DND-41 (cell line): ENCODE results near the gene KLHL17.
"Not testable (repeated sequence)": the region's sequence is repeated elsewhere in the genome, so short reads cannot be mapped to it uniquely, and the experiment has no call there.

Experiments
- ATAC-seq: fragments of 200-7000 bp; cut with Tn5 transposase; 3 replicates; pipeline ENCODE4 v1.9.1; 2021; ENCODE audit warnings: low read depth; ENCODE audit not compliant: insufficient read depth
- DNase-seq: peaks from one replicate; pipeline ENCODE4 v3.0.0-alpha.2; 2020
- H2AFZ ChIP-seq: 2 replicates; pipeline ENCODE4 v1.6.0; 2012; ENCODE audit warnings: low read depth, low read length
- H3K27ac ChIP-seq: 2 replicates; pipeline ENCODE4 v1.5.1; 2012; ENCODE audit warnings: low read length, inconsistent platforms
- H3K27me3 ChIP-seq: fragments of 200-600 bp; sonication (generic); 2 replicates; pipeline ENCODE4 v1.6.0; 2012; ENCODE audit warnings: low read length, mild to moderate bottlenecking, inconsistent platforms; ENCODE audit not compliant: insufficient read depth, poor library complexity
- H3K36me3 ChIP-seq: 2 replicates; pipeline ENCODE4 v1.5.1; 2012; ENCODE audit warnings: low read length, inconsistent platforms; ENCODE audit not compliant: insufficient read depth
- H3K4me1 ChIP-seq: 2 replicates; pipeline ENCODE4 v1.5.1; 2012; ENCODE audit warnings: mild to moderate bottlenecking, low read length; ENCODE audit not compliant: insufficient read depth
- H3K4me2 ChIP-seq: 2 replicates; pipeline ENCODE4 v1.6.0; 2012; ENCODE audit warnings: mild to moderate bottlenecking, moderate library complexity, low read length, inconsistent platforms; ENCODE audit not compliant: insufficient read depth
- H3K4me3 ChIP-seq, 2 experiments: fragments of 200-600 bp in 1 of 2; shearing (Covaris generic) in 1 of 2; 2 replicates each; pipeline ENCODE4 v1.5.1; 2012 to 2016; ENCODE audit warnings: inconsistent platforms in 2 of 2, low read length in 2 of 2, mild to moderate bottlenecking in 2 of 2, low read depth in 1 of 2, moderate library complexity in 1 of 2
- H3K79me2 ChIP-seq: 2 replicates; pipeline ENCODE4 v1.6.0; 2012; ENCODE audit warnings: low read length, inconsistent platforms; ENCODE audit not compliant: insufficient read depth
- H3K9ac ChIP-seq: 2 replicates; pipeline ENCODE4 v1.6.0; 2012; ENCODE audit warnings: low read depth, mild to moderate bottlenecking, inconsistent platforms, low read length, moderate library complexity
- H3K9me3 ChIP-seq: 2 replicates; pipeline ENCODE4 v1.5.1; 2012; ENCODE audit warnings: low read length, moderate library complexity, mild to moderate bottlenecking, inconsistent platforms; ENCODE audit not compliant: insufficient read depth, severe bottlenecking
- H4K20me1 ChIP-seq: 2 replicates; pipeline ENCODE4 v1.6.0; 2012; ENCODE audit warnings: low read length; ENCODE audit not compliant: insufficient read depth
- EZH2 ChIP-seq: IDR thresholded peaks from 3 replicates; pipeline ENCODE4 v1.6.1; 2012; ENCODE audit warnings: borderline replicate concordance, low read depth, mild to moderate bottlenecking, moderate library complexity, low read length, inconsistent platforms; ENCODE audit not compliant: severe bottlenecking
- TF ChIP-seq, protein P1 (sequence below): IDR thresholded peaks from 2 replicates; pipeline ENCODE4 v1.5.1; 2012; ENCODE audit warnings: borderline replicate concordance, low read length, moderate library complexity, mild to moderate bottlenecking; ENCODE audit not compliant: poor library complexity, severe bottlenecking; ENCODE audit errors: extremely low read depth

The KLHL17 gene

DNA sequence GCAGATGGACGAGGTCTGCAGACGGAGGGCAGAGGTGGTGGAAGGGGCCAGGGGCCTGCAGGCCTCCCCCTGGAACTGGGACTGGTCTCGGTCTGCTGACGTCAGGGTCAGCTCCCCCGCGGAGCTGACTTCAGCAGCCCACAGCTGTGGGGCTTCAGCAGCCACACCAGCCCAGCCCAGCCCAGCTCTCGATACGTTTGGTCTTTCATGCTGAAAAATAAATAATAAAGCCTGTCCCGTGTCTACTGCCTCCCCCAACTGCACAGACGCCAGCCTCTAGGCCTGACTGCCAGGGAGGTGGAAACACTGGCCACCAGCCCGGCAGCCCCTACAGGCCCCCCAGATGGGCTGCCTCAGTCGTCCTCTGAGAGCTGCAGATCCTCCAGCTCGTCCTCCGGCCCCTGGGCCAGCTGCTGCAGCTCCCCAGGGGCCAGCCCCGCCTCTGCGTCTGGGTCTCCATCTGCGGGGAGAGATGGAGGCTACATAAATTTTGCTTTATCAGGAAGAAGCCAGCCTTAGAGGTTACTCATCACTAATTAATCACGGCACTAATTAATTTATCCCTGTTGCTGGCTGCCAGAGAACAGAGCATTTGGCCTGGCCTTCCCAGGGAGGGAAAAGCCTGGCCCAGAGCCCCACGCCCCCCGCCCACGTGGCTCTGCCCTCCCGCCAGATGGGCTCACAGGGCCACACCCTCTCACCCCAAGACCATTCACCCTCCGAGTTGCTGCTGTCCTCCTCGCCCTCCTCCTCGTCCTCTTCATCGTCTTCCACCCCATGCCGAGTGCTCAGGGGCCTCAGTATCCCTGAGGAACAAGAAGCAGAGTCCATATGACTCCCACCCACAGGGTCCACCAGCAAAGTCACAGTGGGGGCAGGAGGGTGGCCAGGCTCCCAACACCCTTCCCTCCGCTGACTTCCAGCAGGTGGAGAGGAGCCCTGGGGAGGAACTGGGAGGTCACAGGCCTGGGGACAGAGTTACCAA, 15.8 kb upstream of the KLHL17 start:
- Histone ChIP-seq H3K27me3 (peaks cover 27% of the 10 kb centered on the region), H2AFZ (no peak overlapping the region), H3K9me3 (peaks cover 1% of the 10 kb centered on the region), H4K20me1 (peaks cover 66% of the 10 kb centered on the region), H3K4me2 (no peak overlapping the region), H3K9ac (no peak overlapping the region), H3K79me2 (no peaks in the 10 kb centered on the region), H3K4me1 (peaks cover 16% of the 10 kb centered on the region), H3K27ac (no peak overlapping the region), H3K4me3 (no peak overlapping the region), H3K36me3 (peaks cover 50% of the 10 kb centered on the region)
- ATAC-seq (no peak), DNase-seq (no peak)
- TF ChIP-seq EZH2, result no peak
- TF ChIP-seq, protein P1, sequence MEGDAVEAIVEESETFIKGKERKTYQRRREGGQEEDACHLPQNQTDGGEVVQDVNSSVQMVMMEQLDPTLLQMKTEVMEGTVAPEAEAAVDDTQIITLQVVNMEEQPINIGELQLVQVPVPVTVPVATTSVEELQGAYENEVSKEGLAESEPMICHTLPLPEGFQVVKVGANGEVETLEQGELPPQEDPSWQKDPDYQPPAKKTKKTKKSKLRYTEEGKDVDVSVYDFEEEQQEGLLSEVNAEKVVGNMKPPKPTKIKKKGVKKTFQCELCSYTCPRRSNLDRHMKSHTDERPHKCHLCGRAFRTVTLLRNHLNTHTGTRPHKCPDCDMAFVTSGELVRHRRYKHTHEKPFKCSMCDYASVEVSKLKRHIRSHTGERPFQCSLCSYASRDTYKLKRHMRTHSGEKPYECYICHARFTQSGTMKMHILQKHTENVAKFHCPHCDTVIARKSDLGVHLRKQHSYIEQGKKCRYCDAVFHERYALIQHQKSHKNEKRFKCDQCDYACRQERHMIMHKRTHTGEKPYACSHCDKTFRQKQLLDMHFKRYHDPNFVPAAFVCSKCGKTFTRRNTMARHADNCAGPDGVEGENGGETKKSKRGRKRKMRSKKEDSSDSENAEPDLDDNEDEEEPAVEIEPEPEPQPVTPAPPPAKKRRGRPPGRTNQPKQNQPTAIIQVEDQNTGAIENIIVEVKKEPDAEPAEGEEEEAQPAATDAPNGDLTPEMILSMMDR, result no peak

DNA sequence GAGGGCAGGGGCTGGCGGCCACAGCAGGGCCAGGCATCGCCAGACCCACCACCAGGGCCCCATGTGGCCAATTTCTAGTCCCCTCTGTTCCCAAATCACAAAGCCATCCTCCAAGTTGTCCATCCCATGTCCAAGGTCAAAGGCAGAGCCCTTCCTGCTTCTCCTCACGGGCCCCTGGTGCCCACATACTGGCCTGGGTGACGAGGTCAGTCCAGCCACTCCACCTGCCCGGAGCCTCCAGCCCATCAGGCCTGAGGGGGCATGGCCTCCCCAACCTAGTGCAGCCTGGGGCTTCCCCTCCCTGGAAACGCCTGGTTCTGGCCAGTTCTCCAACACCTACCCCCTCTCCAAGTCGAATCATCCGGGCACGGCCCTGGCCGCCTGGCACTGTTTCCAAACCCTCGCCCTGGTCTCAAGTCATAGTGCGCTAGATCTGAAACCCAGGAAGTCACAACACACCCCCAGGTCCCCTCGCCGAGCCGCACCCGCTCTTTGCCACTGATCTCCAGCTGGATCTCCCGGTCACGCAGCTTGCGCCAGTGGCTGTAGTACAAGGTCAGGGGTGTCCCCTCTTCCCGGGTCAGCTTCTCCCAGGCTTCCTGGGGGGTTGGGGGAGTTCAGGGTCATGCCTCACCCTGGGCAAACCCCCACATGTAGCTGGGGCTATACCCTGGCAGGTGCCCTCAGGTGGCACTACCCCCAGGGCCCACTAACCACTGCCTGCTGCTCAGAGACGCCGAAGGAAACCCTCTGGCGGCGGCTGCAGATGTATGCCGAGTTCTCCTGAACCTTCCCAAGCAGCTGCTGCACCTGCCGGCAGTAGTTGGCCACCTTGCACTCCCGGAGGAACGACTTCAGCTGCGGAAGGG, 14.5 kb upstream of the KLHL17 start:
- Histone ChIP-seq H3K4me3 (no peak overlapping the region), H3K4me2 (no peak overlapping the region), H2AFZ (no peak overlapping the region), H3K27ac (no peak overlapping the region), H3K79me2 (no peaks in the 10 kb centered on the region), H3K27me3 (peaks cover 14% of the 10 kb centered on the region), H4K20me1 (peaks cover 66% of the 10 kb centered on the region), H3K9ac (no peak overlapping the region), H3K9me3 (no peaks in the 10 kb centered on the region), H3K36me3 (peaks cover 63% of the 10 kb centered on the region), H3K4me1 (peaks cover 3% of the 10 kb centered on the region; the same call in 1 of the 2 replicates)
- TF ChIP-seq, protein P1, result no peak
- no peak for TF ChIP-seq EZH2
- DNase-seq (no peak), ATAC-seq (no peak)

DNA sequence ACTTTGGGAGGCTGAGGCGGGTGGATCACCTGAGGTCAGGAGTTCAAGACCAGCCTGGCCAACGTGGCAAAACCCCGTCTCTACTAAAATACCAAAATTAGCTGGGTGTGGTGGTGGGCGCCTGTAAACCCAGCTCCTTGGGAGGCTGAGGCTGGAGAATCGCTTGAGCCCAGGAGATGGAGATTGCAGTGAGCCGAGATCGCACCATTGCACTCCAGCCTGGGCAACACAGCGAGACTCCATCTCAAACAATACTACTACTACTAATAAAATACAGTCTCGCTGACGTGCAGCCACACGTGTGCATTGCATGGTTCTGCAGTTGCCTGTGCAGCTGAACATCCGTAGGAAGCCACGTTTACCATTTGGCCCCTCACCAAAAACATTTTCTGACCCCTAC, 13.6 kb upstream of the KLHL17 start:
- H3K27me3 ChIP-seq, H3K4me2 ChIP-seq, DNase-seq, H3K4me1 ChIP-seq, H3K4me3 ChIP-seq, ATAC-seq, H3K9me3 ChIP-seq, H2AFZ ChIP-seq, H3K9ac ChIP-seq, H3K27ac ChIP-seq, H3K79me2 ChIP-seq: not testable (repeated sequence)
- Histone ChIP-seq H3K36me3 (peaks cover 72% of the 10 kb centered on the region), H4K20me1 (peaks cover 61% of the 10 kb centered on the region)
